ENCODE results near the gene BPNT1. TPM values are rescaled to one million over a fixed set of nuclear protein-coding genes. Genes with fewer than 3 reads are reported as not detected.

Gene BPNT1
- total and polyA plus RNA-seq, 2 of the 13 experiments (the other 11 are each of a cell fraction or from before 2014, with no cell fraction given): 35.2 to 43.9 TPM

DNA sequence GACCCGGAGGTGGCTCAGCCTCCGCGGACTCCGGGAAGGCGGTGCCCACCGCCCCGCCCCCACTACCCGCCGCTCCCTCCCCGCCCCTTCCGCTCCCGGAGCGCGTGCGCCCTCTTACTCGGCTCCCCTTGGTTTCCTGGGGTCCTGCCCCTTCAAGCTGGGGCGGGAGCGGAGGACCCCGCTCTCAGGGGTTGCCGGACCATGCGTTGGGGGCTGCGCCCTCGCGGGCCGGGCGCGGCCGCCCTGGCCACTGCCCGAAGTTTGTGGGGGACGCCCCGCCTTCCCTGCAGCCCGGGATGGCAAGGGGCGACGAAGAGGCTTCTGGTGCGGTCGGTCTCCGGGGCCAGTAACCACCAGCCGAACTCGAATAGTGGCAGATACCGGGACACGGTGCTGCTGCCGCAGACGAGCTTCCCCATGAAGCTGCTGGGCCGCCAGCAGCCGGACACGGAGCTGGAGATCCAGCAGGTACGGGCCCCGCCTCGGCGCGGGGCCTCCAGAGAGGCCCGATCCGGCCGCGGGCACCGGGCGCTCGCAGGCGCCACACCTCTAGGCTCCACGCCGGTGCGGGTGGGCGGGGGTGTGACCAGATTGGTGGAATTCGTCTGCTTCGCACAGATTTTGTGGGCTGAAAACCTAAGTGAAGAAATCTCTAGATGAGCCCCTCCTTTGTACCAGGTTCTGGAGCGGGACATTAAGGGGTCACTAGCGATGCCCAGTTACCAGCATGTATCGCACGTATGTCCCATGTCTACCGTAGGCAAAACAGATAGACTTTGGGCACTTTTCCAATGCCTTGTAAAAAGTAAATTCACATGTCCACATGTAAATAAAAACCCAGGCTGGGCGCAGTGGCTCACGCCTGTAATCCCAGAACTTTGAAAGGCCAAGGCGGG lies 4.7 kb upstream of the BPNT1 start, which contains the start of gene IARS2 (continued):
- TF ChIP-seq, protein P1, sequence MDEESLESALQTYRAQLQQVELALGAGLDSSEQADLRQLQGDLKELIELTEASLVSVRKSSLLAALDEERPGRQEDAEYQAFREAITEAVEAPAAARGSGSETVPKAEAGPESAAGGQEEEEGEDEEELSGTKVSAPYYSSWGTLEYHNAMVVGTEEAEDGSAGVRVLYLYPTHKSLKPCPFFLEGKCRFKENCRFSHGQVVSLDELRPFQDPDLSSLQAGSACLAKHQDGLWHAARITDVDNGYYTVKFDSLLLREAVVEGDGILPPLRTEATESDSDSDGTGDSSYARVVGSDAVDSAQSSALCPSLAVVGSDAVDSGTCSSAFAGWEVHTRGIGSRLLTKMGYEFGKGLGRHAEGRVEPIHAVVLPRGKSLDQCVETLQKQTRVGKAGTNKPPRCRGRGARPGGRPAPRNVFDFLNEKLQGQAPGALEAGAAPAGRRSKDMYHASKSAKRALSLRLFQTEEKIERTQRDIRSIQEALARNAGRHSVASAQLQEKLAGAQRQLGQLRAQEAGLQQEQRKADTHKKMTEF (CRISPR knock-in tag; IDR thresholded peaks at IDR 0.05): peak; percentile 57
- TF ChIP-seq, protein P2, sequence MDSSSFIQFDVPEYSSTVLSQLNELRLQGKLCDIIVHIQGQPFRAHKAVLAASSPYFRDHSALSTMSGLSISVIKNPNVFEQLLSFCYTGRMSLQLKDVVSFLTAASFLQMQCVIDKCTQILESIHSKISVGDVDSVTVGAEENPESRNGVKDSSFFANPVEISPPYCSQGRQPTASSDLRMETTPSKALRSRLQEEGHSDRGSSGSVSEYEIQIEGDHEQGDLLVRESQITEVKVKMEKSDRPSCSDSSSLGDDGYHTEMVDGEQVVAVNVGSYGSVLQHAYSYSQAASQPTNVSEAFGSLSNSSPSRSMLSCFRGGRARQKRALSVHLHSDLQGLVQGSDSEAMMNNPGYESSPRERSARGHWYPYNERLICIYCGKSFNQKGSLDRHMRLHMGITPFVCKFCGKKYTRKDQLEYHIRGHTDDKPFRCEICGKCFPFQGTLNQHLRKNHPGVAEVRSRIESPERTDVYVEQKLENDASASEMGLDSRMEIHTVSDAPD (CRISPR knock-in tag; IDR thresholded peaks at IDR 0.05): no peak
- TF ChIP-seq ZFAT (CRISPR knock-in tag; conservative IDR thresholded peaks at IDR 0.05): 0 out of 2 replicates have a peak, but pooled peaks have one; percentile 41
- no peak for TF ChIP-seq NFRKB (IDR thresholded peaks at IDR 0.05)
- TF ChIP-seq, protein P3, sequence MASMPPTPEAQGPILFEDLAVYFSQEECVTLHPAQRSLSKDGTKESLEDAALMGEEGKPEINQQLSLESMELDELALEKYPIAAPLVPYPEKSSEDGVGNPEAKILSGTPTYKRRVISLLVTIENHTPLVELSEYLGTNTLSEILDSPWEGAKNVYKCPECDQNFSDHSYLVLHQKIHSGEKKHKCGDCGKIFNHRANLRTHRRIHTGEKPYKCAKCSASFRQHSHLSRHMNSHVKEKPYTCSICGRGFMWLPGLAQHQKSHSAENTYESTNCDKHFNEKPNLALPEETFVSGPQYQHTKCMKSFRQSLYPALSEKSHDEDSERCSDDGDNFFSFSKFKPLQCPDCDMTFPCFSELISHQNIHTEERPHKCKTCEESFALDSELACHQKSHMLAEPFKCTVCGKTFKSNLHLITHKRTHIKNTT (CRISPR knock-in tag; IDR thresholded peaks at IDR 0.05): no peak
- peak; percentile 58 for TF ChIP-seq POLR2AphosphoS5 (IDR thresholded peaks at IDR 0.05; ENCODE audit: low read depth, low read length)
- TF ChIP-seq, protein P4, sequence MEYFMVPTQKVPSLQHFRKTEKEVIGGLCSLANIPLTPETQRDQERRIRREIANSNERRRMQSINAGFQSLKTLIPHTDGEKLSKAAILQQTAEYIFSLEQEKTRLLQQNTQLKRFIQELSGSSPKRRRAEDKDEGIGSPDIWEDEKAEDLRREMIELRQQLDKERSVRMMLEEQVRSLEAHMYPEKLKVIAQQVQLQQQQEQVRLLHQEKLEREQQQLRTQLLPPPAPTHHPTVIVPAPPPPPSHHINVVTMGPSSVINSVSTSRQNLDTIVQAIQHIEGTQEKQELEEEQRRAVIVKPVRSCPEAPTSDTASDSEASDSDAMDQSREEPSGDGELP (IDR thresholded peaks at IDR 0.05; ENCODE audit: borderline replicate concordance, low read depth): no peak
- TF ChIP-seq, protein P5, sequence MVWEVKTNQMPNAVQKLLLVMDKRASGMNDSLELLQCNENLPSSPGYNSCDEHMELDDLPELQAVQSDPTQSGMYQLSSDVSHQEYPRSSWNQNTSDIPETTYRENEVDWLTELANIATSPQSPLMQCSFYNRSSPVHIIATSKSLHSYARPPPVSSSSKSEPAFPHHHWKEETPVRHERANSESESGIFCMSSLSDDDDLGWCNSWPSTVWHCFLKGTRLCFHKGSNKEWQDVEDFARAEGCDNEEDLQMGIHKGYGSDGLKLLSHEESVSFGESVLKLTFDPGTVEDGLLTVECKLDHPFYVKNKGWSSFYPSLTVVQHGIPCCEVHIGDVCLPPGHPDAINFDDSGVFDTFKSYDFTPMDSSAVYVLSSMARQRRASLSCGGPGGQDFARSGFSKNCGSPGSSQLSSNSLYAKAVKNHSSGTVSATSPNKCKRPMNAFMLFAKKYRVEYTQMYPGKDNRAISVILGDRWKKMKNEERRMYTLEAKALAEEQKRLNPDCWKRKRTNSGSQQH (CRISPR knock-in tag; IDR thresholded peaks at IDR 0.05; ENCODE audit: low read depth): no peak; the same call in 1 of the 2 replicates

Data from HepG2 (cell line).